NCI-H524 treated with DMSO at 0.1 percent for 48 hours (cell line): ENCODE results near the gene CTIF.
"Not testable (repeated sequence)": the region's sequence is repeated elsewhere in the genome, so short reads cannot be mapped to it uniquely, and the experiment has no call there.

Experiments used
- DNase-seq: peaks from one replicate; lab custom pipeline; 2025; lab: John Stamatoyannopoulos, UW

CTIF gene

DNA sequence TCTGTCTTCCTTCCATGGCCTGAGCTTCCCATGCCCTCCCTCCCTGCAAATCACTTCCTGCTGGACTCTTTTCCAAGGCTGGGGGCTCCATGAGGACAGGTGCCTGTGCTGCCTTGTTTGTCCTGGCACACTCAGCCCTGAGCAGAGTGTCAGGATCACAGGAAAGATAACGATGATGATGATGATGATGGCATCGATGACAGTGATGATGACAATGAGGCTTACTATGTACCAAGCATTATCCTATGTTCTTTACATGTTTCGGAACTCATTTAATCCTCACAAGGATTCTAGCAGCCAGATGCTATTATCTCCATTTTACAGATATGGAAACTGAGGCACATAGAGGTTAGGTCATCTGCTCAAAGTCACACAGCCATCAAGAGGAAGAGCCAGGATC lies 170.0 kb downstream of the CTIF start:
- DNase-seq, result no peak

DNA sequence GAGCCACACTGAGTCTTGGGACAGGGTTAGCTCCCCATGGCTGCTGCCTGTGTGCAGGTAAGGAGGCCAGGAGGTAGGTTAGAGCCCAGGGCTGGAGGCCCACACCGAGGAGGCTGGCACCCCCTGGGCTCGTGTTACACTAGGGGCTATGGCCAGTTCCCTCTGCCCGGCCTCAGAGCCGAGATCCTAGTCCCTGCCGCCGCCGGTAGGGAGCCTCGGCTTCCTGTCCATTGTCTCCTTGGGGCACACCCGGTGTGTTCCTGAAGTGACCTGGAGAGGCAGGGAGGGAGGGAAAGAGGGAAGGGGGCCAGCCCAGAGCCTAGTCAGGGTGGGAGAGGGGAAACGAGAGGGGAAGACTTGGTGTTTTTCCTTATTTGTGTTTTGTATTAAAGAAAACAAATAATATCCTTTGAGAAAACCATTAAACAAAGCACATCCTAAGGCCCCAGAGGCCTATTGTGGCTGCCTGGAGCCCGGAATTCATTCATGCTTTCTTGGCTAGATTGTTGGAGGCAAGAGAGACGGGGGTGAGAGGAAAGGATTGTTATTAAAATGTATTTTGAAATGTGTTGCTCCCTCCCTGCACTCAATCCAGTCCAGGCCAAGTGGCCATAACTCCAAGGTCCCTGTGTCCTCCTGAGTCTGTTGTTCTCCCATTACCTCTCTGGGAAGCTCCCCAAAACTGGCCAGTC lies 170.7 kb downstream of the CTIF start:
- DNase-seq, result no peak

DNA sequence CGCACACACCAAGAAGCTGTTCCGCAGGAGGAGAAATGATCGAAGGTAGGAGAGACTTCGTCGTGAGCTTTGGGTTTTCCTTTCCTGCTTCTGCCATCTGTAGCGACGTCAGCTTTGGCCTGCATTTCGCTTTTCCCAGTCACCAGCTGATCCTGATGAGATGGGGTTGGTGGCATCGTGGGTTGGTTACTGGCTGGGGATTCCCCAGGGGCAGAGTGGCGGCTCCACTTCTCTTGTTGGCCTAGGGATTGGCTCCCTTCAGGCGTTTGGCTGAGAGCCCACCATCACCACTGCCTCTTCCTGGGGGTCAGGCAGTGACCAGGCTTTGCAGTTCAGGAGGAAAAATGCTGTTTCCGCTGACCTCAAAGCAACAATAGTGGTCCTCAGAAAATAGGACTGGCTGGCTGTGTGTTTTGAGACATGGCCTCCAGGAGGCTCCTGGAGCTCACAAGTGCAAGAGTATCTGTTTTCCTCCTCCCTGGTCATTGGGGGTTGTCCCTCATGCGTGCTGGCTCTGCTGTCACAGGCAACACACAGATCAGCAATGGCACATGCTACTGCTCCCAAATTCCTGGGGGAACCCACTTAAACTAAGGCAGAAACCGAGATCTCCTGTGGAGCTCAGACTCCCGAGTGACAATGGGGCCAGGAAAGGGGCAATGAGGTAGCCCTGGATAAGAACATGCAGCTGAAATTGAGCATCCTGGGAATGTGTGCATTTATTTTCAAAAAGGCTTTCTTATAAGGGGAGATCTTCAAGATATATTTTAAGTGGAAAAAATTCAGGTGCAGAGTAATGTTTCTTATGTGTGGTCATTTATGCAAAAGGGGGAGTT lies 173.0 kb downstream of the CTIF start:
- no peak for DNase-seq

DNA sequence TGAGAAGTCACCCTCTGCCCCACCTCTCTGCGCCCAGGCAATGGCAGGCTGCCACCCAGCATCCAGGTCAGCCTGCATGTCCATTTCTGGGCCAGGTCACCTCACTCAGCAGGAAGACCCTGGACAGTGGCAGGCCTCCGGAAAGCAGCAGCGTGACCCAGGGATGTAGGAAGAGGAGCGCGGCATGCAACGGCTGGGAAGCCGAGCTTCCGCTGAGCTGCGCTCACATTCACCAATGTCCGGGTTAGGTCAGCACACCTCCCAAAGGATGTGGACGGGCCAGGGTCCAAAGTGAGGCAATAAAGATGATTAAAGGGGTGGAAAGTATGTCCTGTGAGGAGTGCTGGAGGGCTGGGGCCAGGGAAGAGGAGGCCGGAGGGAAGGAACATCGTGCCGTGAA lies 174.5 kb downstream of the CTIF start:
- DNase-seq, result no peak

DNA sequence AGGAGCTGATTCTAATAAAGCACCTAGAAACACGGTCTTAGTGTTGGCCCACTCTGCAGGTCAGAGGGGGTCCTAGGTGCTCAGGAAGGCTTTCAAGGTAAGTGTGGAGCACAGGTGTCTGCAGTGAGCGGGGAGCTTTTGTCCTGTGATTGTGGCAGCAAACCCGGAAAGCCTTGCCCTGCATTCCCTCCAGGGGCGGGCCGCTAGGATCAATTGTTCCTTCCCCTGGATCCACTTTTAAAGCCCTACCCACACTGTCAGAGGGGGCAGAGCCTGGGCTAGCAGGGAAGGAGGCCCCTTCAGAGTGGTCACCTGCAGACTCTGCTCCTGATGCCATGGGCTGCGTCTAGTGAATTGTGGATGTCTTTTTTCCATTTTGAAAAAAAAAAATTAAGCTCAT lies 176.0 kb downstream of the CTIF start:
- no peak for DNase-seq

DNA sequence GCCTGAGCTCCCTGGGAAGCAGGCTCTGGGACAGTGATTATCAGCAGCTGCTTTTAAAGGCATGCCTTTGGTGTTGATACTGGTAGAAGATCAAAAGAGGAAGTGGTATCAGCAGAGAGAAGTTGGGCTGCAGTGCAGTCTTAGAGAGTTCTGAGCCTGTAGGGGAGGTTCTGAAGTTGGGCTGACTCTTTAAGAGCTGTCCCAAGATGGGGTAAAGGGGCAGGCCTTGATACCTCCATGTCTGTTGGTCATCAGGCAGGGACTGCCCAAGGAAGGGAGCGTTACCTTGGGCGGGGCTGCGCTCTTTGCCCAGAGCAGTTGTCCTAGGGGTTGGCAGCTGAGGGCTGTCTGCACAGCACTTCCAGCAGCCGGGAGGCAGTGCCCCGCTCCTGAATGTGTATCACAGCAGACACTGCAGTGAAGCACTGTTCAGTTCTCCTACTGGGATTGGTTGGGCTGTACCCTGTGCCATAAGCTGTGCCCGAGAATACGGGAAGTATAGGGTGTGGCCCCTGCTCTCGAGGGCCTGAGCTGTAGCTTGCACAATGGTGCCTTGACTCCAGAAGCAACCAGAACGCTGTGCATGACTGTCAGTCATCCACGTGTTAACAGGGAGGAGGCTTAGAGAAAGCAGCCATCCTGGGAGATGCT lies 177.0 kb downstream of the CTIF start:
- no peak for DNase-seq

DNA sequence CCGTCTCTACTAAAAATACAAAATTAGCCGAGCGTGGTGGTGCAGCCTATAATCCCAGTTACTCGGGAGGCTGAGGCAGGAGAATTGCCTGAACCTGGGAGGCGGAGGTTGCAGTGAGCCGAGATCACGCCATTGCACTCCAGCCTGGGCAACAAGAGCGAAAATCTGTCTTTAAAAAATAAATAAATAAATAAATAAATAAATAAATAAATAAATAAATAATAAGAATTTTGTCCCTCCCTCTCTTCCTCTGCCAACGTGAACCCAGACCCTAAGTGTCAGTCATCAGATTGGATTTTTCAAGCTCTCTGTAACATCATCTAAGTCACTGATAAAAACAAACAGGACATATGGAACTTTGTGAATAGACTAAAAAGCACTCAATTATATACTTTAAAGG lies 178.4 kb downstream of the CTIF start:
- not testable (repeated sequence) for DNase-seq

DNA sequence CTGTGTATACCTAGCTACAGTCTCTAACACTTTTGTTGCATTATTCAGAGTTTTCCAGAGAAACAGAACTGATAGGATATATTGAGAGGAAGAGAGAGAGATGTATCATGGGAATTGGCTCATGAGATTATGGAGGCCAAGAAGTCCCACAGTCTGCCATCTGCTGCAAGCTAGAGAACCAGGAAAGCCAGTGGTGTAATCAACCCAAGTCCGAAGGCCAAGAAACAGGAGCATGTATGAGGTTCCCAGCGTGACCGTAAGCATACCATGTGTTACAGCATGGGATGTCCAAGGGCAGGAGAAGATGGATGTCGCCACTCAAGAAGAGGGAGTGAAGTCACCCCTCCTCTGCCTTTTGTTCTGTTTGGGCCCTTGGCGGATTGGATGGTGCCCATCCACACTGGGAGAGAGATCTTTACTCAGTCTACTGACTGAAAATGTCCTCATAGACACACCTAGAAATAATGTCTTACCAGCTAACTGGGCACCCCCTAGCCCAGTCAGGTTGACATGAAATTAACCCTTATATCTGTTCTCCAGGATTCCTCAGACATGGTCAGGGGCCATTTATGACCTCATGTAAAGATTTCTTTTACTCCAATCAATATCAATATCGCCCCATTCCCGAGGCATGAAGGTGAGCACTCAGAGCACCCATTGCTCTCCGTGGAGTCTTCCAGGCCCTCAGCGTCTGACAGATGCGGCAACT lies 179.6 kb downstream of the CTIF start:
- no peak for DNase-seq

DNA sequence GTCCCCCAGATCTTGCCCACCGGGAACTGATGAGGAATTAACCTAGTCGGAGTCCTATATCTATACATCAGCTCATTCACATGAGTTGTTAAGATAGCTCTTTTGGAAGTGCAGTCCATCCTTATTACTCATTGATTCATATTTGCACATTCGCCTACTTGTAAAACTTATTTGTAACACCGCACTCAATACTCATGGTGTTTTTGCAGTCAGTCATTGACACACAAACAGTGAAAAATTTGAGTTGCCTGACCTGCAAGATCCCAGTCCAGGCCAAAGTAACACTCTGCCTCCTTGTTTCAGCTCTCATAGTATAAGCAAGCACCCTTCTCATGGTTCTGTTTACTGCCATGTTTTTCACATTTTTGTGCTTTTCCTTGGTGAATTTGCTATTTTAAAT lies 180.6 kb downstream of the CTIF start:
- no peak for DNase-seq

DNA sequence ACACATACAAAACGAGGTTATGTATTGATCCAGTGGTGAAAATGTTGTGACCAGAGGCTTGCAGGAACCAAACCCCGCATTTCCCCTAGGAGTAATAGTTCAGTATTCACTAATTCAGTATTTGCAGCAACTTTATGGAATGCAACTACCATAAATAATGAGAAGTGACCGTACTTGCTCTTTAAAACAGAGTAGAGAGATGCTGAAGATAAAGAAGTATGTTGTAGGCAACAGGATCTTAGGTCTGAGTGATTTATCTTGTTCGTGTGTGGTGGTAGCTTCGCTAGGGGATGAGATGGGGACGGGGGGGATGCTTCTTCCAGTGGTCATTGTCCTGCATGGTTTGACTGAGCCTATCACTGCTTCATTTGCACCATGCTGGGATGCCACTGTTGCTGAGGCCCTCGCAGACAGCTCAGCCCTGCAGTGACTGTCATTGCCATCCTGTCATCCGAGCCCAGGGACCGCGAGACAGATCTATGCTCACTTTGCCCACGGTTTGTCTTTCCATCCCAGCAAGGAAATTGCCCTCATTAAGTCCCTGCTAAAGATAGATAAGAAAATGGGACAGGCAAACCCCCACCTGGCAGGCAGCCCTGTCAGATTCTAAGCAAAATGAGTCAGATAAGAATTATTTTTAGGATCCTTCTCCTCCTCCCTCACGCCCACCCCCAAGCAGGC lies 181.3 kb downstream of the CTIF start:
- DNase-seq, result no peak

DNA sequence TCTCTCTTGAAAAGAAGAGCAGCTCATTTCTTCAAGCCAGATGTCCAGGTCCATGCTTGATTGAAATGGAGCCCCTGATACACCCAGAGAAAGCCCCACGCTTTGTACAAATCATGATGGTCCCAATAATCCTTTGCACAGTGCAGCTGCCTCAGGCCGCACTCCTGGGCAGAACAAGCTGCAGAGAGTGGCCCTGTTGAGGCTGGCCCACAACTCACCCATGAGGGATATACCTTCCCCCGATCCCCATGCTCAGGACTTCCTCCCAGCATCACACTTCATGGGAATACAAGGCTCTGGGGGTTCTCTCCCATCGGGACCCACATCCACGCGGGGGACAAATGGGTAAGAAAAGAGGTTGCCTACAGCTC lies 181.8 kb downstream of the CTIF start:
- DNase-seq, result no peak

DNA sequence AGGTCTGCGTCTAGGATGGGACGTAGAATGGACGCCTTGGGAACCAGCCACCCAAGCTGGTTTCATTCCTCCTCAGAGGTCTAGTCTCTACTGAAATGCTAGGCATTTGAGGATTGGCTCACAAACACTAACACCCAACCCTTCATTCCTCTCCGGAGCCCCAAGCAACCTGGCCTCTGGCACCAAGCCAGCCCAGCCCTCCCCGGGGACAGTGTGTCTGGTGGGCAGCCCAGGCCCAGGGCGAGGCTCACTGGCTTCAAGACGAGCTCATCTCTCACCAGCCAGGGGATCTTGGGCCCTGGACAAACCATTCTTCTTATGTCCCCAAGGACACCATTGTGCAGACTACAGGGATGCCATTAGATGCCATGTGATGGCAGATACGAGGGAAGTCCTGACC lies 182.5 kb downstream of the CTIF start:
- DNase-seq, result no peak

DNA sequence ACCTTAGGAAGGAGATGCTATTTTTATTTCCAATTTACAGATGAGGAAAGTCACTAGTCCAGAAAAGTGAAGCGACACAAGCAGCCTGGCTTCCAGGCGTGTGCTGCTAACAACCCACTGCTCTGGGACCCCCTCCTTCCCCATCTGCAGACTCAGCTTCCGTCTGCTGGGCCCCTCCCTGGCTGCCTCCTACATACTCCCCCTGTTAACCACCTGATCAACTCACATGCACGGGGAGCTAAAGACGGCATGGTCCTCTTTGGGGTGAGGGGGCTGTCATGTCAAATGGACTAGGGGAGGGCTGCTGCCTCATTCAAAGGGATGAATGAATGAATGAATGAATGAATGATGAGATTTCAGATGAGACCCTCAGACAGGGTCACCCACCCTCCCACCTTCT lies 184.2 kb downstream of the CTIF start:
- DNase-seq, result no peak

DNA sequence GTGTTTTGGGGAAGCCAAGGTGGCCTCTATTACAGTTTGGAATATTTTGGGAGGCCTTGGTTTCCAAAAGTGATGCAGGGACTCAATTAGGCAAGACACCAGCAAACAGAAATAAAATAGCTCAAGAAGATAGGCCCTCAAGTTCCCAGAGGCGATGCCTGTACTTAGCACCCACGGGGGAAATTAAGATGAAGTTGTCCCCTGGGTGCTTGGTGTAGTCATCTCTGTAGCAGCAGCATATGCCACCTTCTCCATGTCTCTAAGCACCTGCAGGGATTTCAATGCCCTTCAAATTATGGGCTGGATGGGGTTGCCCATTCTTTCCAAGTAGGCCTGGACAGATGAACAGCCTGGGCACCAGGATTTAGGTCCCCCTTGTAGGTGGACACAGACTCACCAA lies 185.0 kb downstream of the CTIF start:
- no peak for DNase-seq

DNA sequence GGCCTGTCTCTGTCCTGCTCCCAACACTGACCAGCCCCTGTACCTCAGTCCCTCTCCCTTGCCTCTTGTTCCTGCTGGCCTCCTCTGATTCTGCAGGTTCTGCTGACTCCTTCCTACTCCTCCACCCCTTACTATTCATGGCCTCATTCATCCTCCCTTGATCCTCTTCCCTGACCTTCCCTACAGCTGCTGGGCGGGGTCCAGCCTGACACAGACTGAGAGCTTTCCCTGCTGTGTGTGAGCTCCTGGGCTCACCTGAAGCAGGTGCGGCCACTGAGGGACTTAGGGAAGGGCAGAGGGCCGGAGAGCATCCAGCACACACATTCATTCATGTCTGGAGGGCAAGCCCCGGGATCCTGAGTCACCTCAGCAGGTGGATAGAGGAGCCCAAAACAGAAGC lies 185.6 kb downstream of the CTIF start:
- no peak for DNase-seq

DNA sequence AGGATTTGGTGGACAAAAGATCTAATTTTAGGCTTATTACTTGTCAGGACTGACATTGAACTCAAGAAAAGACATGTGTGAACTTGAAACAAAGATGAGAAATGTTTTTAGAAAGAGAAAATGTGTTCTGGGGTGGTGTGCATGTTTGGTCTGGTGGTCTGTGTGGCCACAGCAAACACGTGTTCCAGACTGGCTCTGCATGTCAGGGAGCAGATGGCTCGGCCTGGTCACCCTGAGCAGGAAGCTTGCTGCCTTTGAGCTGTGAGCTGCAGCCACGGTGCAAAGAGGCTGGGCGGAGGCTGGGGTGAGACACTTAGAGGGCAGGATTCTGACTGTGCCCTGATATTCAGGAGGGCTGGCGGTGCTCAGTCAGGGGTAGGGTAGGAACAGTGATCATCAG lies 186.1 kb downstream of the CTIF start:
- DNase-seq, result no peak

DNA sequence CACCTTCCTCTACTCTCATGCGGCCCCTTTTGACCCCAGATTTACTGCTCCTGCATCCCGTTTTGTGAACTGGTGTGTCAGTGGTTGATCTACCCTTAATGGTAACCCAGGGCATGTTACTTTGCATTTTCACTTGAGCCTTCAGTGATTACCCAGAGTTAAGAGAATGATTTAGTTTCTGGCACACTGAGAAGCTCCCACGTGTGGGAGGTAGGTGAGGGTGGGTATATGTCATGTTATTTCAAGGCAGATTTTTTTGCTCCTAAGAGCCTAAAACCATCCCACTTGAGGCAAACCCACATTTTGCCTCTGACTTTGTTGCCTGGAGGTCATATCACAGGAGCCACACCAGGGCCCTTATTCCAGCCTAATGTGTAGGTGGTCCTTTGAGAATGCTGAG lies 186.7 kb downstream of the CTIF start:
- no peak for DNase-seq

DNA sequence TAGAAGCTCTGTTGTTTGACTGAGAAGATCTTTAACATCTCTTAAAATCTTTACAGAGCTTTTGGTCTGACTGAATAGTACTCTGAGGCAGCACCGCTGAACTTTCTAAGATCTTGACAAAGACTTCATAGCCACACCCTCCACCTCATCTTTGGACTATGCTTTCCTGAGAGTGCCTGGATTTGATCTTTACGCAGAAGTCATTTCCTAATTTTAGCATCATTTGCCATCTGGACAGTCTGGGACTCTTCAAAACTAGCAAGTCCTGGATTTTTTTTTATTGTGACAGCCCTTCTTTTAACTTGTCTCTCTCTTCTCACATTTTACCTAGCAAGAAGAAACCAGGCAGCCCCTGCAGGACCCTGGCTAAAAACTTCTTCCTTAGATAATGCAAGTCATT lies 188.8 kb downstream of the CTIF start:
- DNase-seq, result no peak

DNA sequence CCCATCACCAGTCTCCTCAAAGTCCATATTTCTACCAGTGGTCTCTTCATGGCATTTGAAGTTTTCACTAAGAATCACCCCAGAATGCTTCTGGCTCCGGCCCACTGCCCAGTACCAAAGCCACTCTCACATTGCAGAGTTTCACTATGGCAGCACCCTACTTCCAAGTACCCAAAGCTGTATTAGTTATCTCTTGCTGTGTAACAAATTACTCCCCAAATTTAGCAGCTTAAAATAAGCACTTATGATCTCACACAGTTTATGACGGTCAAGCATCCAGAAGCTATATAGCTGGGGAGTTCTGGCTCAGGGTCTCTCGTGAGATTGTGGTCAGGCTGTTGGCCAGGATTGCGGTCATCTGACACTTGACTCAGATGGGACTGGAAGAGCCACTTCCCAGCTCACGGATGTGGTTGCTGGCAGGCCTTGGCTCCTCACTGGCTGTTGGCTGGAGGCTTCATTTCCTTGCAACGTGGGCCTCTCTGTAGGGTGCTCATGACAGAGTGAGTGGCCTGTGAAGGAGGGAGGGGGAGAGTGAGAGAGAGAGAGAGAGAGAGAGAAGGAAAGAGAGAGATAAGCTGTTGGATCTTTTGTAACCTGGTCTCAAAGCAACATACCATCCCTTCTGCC lies 189.5 kb downstream of the CTIF start:
- no peak for DNase-seq

DNA sequence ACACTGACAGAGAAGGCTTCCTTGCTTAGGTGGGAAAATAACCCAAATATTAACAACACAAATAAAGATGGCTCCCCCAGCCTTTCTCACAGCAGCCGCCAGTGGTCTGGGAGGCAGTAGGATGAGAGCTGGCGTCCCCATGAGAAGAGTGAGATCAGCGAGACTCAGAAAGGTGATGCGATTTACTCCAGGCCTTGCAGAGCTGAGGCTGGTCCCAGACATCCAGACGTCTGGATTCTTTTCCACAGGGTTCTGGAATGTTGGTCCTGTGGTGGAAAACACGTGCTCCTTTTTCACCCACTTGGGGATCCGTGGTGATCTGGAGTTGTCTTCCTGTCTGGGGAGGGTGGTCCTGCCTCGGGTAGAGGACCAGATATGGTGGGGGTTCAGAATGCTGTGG lies 190.6 kb downstream of the CTIF start:
- DNase-seq, result no peak

DNA sequence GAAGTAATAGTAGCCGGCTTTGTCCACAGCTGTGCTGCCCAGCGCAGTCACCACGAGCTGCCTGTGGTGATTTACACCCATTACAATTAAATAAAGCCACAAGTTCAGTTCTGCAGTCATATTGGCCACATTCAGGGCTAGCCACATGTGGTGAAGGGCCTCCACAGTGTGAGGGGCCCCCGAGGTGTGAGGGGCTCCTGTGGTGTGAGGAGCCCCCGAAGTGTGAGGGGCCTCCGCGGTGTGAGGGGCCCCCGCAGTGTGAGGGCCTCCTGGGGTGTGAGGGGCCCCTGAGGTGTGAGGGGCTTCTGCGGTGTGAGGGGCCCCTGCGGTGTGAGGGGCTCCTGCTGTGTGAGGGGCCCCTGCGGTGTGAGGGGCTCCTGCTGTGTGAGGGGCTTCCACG lies 191.2 kb downstream of the CTIF start:
- no peak for DNase-seq
